K562 (cell line): ENCODE results near the gene SYF2. TPM values are rescaled to one million over a fixed set of nuclear protein-coding genes. Genes with fewer than 3 reads are reported as not detected.

Experiments used
- ATF1 ChIP-seq, 2 experiments: fragments of 450-650 bp in 1 of 2; IDR thresholded peaks; 2 replicates each; pipeline ENCODE4 v1.6.1; 2016; ENCODE audit warnings: missing compliant biosample characterization in 1 of 2, missing genetic modification characterization in 1 of 2
- CBX1 ChIP-seq: sonication (generic); IDR thresholded peaks from 2 replicates; pipeline ENCODE4 v1.6.1; 2016; ENCODE audit warnings: antibody characterized with exemption, low read depth, mild to moderate bottlenecking
- CBX5 ChIP-seq: IDR thresholded peaks from 2 replicates; pipeline ENCODE4 v1.6.1; 2014; ENCODE audit warnings: low read depth, borderline replicate concordance
- CSDE1 ChIP-seq, 2 experiments: fragments of 450-650 bp; IDR thresholded peaks; 2 replicates each; pipeline ENCODE4 v1.6.1; 2016; ENCODE audit warnings: mild to moderate bottlenecking in 1 of 2
- CTBP1 ChIP-seq: fragments of 450-650 bp; IDR thresholded peaks from 2 replicates; pipeline ENCODE4 v1.6.1; 2016; ENCODE audit warnings: borderline replicate concordance
- DNMT1 ChIP-seq: fragments of 450-650 bp; IDR thresholded peaks from 2 replicates; pipeline ENCODE4 v1.6.1; 2016; ENCODE audit warnings: antibody characterized with exemption, mild to moderate bottlenecking
- E2F3 ChIP-seq: fragments of 250-450 bp; sonication (Bioruptor Pico); IDR thresholded peaks from 2 replicates; pipeline ENCODE4 v1.4.0; 2020; ENCODE audit warnings: mild to moderate bottlenecking
- ERF ChIP-seq: fragments of 450-650 bp; formaldehyde crosslinking; IDR thresholded peaks from 2 replicates; pipeline ENCODE4 v1.4.0; 2020; ENCODE audit warnings: mild to moderate bottlenecking, mixed read lengths
- ETV5 ChIP-seq: sonication (generic); formaldehyde crosslinking; IDR thresholded peaks from 2 replicates; pipeline ENCODE4 v1.4.0; 2020; ENCODE audit warnings: low read depth, mild to moderate bottlenecking, missing genetic modification reagents
- GABPB1 ChIP-seq: sonication (generic); formaldehyde crosslinking; IDR thresholded peaks from 2 replicates; pipeline ENCODE4 v1.8.0; 2022; ENCODE audit warnings: mild to moderate bottlenecking, missing genetic modification reagents
- GTF2A2 ChIP-seq: IDR thresholded peaks from 2 replicates; pipeline ENCODE4 v1.6.1; 2016; ENCODE audit warnings: mild to moderate bottlenecking, missing genetic modification characterization, missing compliant biosample characterization
- GTF2F1 ChIP-seq: IDR thresholded peaks from 2 replicates; pipeline ENCODE4 v1.6.1; 2011; ENCODE audit warnings: low read depth, low read length, improper control_type of control experiment
- HDAC6 ChIP-seq: IDR thresholded peaks from 2 replicates; pipeline ENCODE4 v1.6.1; 2012; ENCODE audit warnings: low read depth, mild to moderate bottlenecking, control low read depth, inconsistent platforms, low read length, moderate library complexity
- KHSRP ChIP-seq: fragments of 450-650 bp; IDR thresholded peaks from 2 replicates; pipeline ENCODE4 v1.6.1; 2017
- KLF13 ChIP-seq: fragments of 450-650 bp; IDR thresholded peaks from 2 replicates; pipeline ENCODE4 v1.6.1; 2016; ENCODE audit warnings: missing genetic modification characterization, low read depth, mild to moderate bottlenecking, missing compliant biosample characterization, moderate library complexity, borderline replicate concordance
- NCOA6 ChIP-seq: fragments of 450-650 bp; IDR thresholded peaks from 2 replicates; pipeline ENCODE4 v1.6.1; 2017; ENCODE audit warnings: mild to moderate bottlenecking
- TAF15 ChIP-seq: fragments of 200-400 bp; formaldehyde crosslinking; IDR thresholded peaks from 2 replicates; pipeline ENCODE4 v1.6.1; 2017; ENCODE audit warnings: mild to moderate bottlenecking, low read depth, low read length, moderate library complexity
- TCF3 ChIP-seq: sonication (generic); formaldehyde crosslinking; IDR thresholded peaks from 2 replicates; pipeline ENCODE4 v1.4.0; 2020; ENCODE audit warnings: mild to moderate bottlenecking, missing genetic modification reagents
- ZNF589 ChIP-seq: fragments of 200-800 bp; sonication (Bioruptor generic); IDR thresholded peaks from 2 replicates; pipeline ENCODE4 v1.6.1; 2016; ENCODE audit warnings: low read depth, missing genetic modification characterization, missing compliant biosample characterization
- polyA plus RNA-seq, 8 experiments: library from polyadenylated mRNA; depleted of rRNA in 4 of 8; stranded (reverse) in 5 of 8; unstranded in 3 of 8; fragments of >200 nt; fragmentation: Nextera tagmentation in 2 of 8; fragmentation: Illumina TruSeq in 1 of 8; extraction: Ambion mirVana in 2 of 8; extraction: Trizol in 1 of 8; gene quantifications; 2 replicates each; pipeline versions ENCODE4 v1.2.1 to v1.2.3, GENCODE V29; 2011 to 2014; ENCODE audit warnings: inconsistent platforms in 1 of 8, missing spikeins in 1 of 8
- total RNA-seq, 7 experiments: library from RNA; depleted of rRNA in 6 of 7; stranded (reverse); fragments of >200 nt in 6 of 7; fragmentation: Illumina TruSeq in 2 of 7; extraction: Trizol in 2 of 7; gene quantifications; 2 replicates each; pipeline versions ENCODE4 v1.2.1 to v1.2.3, GENCODE V29; 2011 to 2021; ENCODE audit warnings: low replicate concordance in 1 of 7
- TF ChIP-seq, protein P1 (sequence below): fragments of 250-450 bp; sonication (Bioruptor Pico); IDR thresholded peaks from 2 replicates; pipeline ENCODE4 v1.8.0; 2022; ENCODE audit warnings: moderate library complexity, mild to moderate bottlenecking, inconsistent platforms
- TF ChIP-seq, protein P2 (sequence below): sonication (generic); formaldehyde crosslinking; IDR thresholded peaks from 2 replicates; pipeline ENCODE4 v1.4.0; 2020; ENCODE audit warnings: mild to moderate bottlenecking, missing genetic modification reagents
- TF ChIP-seq, protein P3 (sequence below): IDR thresholded peaks from 3 replicates; pipeline ENCODE4 v1.6.1; 2011; ENCODE audit warnings: borderline replicate concordance, mild to moderate bottlenecking; ENCODE audit not compliant: insufficient read length, insufficient read depth
- TF ChIP-seq, protein P4 (sequence below): fragments of 250-450 bp; sonication (Bioruptor Pico); IDR thresholded peaks from 2 replicates; pipeline ENCODE4 v1.8.0; 2022; ENCODE audit warnings: moderate library complexity, mild to moderate bottlenecking, inconsistent platforms

The SYF2 gene
- total and polyA plus RNA-seq, 9 of the 15 experiments (the other 6 are each of a cell fraction or from before 2014, with no cell fraction given), result 20.9 to 69.0 (median 43.2) TPM

DNA sequence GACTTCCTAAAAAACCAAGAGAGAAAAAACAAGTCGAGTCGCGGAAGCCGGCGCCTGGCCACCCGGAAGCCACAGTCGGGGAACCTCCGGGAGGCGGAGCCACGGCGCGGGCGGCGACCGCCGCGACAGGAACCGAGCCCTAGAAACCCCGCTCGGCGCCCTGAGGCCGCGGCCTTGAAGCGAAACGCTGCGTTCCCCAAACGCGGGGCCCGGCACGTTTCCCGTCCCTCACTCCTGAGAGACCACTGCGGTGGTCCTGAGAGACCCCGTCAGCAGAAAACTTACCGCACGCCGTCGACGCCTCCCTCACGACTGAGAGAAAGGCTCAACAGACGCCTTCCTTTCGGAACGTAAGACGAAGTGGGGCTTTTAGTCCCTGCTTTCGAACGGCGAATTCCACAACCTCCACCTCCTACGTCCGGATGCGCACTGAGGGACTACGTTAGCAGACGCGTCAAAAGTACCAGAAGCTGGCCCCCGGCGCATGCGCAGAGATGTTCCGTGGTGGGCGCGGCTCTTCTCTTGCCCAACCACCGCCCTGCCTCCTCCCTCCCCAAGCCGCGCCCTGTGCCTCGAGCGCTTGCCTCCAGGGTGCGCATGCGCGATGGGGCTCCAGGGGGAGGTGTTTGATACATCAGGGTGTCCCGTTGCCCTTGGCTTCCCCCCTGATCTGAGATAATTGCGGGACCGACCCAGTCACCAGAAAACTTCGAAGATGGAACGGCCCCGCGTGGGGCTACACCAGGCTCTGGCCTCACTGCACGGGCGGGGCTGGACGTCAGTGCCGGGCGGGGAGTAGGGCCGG lies 14.9 kb upstream of the SYF2 start, which contains the start of gene RSRP1 (continued):
- TF ChIP-seq GTF2A2 (tag) (no peak), TAF15 (no peak), GABPB1 (CRISPR knock-in tag) (peak; percentile 76), KHSRP (no peak; the same call in 1 of the 2 replicates), HDAC6 (peak; percentile 24; the same call in 1 of the 2 replicates), CBX1 (peak; percentile 81), ERF (CRISPR knock-in tag) (peak; percentile 66; the same call in 1 of the 2 replicates), CSDE1 (IDR thresholded peaks at IDR 0.05) (peak in 1 of 2 experiments; percentile 39; a peak in 1 of 4 replicates), ZNF589 (CRISPR knock-in tag) (no peak), E2F3 (CRISPR knock-in tag) (peak; percentile 77), GTF2F1 (peak; percentile 93), NCOA6 (no peak), ATF1 (CRISPR knock-in tag; IDR thresholded peaks at IDR 0.05) (no peak), ATF1 (tag; IDR thresholded peaks at IDR 0.05) (peak; percentile 95), DNMT1 (peak; percentile 99), CBX5 (no peak), KLF13 (tag) (peak; percentile 64), ETV5 (peak; percentile 79), CTBP1 (peak; percentile 90), TCF3 (CRISPR knock-in tag) (peak; percentile 45)
- TF ChIP-seq, protein P1, sequence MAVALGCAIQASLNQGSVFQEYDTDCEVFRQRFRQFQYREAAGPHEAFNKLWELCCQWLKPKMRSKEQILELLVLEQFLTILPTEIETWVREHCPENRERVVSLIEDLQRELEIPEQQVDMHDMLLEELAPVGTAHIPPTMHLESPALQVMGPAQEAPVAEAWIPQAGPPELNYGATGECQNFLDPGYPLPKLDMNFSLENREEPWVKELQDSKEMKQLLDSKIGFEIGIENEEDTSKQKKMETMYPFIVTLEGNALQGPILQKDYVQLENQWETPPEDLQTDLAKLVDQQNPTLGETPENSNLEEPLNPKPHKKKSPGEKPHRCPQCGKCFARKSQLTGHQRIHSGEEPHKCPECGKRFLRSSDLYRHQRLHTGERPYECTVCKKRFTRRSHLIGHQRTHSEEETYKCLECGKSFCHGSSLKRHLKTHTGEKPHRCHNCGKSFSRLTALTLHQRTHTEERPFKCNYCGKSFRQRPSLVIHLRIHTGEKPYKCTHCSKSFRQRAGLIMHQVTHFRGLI, result no peak
- TF ChIP-seq, protein P2, sequence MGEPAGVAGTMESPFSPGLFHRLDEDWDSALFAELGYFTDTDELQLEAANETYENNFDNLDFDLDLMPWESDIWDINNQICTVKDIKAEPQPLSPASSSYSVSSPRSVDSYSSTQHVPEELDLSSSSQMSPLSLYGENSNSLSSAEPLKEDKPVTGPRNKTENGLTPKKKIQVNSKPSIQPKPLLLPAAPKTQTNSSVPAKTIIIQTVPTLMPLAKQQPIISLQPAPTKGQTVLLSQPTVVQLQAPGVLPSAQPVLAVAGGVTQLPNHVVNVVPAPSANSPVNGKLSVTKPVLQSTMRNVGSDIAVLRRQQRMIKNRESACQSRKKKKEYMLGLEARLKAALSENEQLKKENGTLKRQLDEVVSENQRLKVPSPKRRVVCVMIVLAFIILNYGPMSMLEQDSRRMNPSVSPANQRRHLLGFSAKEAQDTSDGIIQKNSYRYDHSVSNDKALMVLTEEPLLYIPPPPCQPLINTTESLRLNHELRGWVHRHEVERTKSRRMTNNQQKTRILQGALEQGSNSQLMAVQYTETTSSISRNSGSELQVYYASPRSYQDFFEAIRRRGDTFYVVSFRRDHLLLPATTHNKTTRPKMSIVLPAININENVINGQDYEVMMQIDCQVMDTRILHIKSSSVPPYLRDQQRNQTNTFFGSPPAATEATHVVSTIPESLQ (CRISPR knock-in tag), result peak; percentile 91; the same call in 1 of the 2 replicates
- TF ChIP-seq, protein P3, sequence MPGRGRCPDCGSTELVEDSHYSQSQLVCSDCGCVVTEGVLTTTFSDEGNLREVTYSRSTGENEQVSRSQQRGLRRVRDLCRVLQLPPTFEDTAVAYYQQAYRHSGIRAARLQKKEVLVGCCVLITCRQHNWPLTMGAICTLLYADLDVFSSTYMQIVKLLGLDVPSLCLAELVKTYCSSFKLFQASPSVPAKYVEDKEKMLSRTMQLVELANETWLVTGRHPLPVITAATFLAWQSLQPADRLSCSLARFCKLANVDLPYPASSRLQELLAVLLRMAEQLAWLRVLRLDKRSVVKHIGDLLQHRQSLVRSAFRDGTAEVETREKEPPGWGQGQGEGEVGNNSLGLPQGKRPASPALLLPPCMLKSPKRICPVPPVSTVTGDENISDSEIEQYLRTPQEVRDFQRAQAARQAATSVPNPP, result no peak
- TF ChIP-seq, protein P4, sequence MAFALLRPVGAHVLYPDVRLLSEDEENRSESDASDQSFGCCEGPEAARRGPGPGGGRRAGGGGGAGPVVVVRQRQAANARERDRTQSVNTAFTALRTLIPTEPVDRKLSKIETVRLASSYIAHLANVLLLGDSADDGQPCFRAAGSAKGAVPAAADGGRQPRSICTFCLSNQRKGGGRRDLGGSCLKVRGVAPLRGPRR (CRISPR knock-in tag), result peak; percentile 9; the same call in 1 of the 2 replicates
